ENCODE measurements around the gene GRID1.

GRID1 gene

DNA sequence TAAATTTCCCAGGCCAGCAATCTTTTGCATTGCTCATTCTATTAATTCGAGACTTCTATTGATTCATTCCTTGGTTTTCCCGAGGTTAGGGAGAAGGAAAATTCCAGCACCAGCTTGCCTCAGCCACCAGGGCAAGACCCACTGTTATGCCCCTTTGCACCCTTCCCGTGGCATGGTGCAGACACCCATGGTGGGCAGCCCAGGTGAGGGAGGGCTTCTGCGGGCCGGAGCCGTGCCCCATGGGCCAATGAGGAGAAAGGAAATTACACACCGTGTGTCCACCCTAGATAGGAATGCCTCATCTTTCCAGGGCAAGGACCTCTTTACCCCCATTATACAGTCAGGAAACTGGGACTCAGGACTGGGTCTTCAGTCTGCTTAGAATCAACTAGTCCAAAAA, 4.5 kb upstream of the GRID1 start:
- FAIRE-seq = no peak
- DNase-seq (ENCODE audit: insufficient read length, low spot score) = no peak

DNA sequence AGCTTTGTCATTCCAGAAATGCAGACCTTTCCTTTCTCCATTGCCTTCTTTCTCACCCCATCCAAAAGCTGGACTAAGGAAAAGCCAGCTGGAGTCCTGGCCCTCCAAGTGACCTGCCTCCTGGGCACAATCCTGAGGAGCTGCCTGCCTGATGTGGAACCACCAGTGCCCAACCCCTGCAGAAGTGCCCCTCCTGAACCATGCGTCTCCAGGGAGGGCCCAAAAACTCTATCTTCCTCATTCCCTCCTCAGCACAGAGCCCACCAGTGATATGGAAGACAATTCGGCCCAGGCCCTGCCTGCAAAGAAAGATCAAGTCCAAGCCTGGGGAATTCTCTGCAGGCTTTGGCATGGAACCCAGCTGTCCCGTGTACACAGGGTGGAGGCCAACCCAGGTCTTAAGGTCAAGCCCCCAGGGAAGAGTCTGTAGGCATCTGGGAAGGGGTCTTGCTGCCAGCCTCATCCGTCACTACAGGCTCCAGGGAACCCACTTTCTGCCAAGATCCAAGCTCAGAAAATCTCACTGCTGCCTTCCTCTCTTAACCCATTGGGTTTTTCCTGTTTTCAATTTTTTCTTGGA, 3.5 kb upstream of the GRID1 start:
- FAIRE-seq (no peak), DNase-seq (ENCODE audit: insufficient read length, low spot score) (no peak)

DNA sequence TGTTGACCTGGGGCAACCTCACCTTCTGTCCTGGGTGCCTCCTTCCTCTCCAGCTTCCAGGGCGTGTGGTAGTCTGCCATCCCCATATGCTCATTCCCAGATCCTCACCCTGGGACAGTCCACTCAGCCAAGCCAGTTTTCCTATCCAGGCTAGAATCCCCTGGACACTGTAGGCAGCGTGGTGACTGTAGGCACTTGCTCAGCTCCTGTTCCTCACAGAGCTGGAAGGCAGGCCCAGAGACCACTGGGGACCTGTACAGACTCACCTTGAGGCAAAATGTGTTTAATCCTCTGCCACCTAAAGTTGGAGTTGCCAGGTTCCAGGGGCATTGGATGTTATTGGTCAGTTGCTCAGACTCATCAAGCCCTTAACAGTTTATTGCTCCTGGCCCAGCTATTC, 2.4 kb upstream of the GRID1 start:
- DNase-seq (ENCODE audit: insufficient read length, low spot score) (no peak), FAIRE-seq (no peak)

DNA sequence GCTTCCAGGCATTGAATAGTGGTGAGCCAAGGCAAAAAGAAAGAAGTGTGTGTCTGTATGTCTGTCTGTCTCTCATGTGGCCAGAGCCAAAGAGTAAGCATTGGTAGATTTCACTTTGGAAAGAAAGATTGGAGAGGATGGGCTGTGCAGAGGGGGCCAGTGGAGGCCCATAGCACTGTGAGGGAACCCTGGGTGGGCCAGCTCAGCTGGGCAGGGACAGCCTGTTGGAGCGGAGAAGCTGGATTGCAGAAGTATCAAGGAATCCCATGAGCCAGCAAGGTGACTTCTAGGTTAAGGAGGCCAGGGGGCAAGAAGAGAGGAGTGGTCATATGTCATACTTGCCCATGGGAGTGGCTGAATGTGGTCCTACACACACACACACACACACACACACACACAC, 1.5 kb upstream of the GRID1 start:
- DNase-seq (ENCODE audit: insufficient read length, low spot score) = no peak
- no peak for FAIRE-seq

DNA sequence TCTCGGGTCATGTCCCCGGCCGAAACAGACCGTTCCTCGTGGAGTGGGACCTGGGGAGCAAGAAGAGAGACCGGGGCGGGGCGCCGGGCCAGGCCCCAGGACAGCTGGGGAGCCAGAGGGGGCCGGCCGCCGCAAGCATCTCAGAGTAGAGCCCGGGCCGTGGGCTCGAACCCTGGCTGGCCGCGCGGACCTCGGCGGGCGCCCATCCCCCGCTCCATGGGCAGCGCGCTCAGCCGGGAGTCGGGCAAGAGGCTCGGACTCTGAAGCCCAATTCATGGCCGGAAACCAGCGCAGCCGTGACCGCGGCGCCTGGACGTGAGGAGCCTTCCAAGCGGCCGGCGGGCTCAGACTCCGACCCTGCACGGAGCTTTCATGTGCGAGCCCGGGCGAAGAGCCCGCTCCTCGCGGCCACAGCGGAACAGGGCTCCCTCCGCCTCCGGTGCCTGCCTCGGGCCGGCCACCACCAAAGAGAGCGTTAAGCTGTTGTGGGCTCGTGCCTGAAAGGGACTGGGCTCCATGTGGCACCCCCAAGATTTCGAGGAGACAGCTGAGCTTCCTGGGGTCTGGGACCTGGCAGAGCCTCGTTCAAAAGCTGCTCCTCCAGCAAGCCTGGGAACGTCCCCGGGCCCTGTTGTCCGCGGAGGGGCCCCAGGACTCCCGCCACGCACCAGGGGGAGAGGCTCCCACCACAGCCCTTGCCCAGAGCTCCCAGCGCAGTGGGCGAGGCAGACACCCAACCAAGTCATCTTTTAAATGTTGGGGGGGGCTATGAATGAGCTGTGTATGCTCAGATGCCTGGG, 757 bp upstream of the GRID1 start:
- DNase-seq (ENCODE audit: insufficient read length, low spot score) (no peak), FAIRE-seq (no peak)

DNA sequence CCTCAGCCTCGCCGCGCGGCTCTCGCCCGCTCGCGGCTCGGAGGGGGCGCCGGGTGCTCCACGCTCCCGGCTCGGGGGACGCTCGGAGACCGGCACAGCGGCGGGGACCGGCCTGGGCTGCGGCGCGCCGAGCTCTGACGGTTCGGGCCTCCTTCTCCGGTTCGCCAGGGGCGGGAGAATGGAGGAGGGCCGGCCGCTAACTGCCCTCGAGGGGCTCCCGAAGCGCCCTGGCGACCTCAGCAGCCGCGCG, 232 bp upstream of the GRID1 start:
- DNase-seq (ENCODE audit: insufficient read length, low spot score) (no peak), FAIRE-seq (no peak)

DNA sequence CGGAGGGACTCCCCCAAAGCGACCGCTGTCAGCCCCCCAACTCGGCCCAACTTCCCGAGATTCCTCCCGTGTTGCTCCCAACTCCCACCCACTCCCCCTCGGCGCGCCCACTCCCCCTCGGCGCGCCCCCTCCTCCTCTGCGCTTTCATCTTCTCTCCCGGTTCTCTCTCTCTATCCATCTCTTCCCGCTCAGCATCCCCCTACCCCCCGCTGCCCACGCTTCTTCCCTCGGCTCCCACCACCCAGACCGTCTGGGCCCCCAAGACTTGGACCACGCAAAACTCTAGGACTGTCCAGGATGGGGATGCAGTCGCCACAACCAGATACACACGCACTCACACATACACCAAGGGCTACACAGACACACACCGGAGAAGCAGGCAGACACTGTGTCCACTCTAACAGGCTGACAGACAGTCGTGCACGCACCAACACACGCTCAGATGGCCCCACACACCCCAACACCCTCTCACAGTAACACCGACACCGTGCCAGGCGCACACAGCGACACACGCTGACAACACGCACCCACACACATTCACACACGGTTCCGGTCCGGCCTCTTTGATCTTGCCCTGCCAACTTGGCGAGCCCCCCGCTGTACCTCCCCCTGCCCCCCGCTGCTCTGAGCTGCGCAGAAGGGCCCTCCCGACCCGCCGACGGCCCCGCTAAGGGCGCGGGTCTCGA, 1.1 kb downstream of the GRID1 start:
- no peak for DNase-seq (ENCODE audit: insufficient read length, low spot score)
- peak; percentile 64 for FAIRE-seq

DNA sequence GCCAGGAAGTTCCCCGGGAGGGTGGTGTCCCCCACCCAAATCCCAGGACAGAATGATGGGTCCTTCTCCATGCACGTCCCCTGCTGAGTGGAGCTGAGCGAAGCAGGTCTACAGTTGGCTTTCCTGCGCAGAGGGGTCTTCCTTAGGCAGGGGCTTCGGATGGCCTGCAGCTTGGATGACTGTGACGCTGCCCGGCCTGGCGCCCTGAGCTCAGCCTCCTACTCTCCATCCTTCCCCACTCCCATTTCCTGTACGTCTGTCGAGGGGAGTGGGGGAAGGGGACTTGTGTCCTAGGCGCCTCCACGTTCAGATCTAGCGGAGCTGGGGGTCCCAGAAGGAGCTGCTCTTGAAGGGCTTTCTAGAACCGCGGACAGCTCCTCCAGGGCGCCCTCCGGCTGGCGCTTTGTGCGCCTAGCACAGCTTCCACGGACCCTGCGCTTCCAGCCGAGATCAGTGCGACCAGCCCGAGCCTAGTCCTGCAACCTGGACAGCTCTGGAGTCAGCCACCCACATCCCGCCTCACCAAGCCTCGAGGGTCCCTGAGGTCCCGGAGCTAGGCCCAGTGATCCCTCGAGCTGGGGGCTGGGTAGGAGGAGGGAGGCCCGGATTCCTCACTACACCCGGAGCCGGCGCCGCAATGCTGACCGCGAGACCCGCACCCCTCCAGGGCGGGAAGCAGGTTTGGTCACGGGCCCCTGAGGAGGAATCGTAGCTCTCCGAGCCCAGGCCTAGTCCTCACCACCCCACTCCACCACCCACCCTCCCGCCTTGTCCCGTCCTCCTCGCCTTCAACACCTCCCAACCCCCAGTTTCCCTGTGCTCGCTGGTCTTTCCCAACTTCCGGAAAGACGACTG, 1.9 kb downstream of the GRID1 start:
- no peak for DNase-seq (ENCODE audit: insufficient read length, low spot score)
- no peak for FAIRE-seq

DNA sequence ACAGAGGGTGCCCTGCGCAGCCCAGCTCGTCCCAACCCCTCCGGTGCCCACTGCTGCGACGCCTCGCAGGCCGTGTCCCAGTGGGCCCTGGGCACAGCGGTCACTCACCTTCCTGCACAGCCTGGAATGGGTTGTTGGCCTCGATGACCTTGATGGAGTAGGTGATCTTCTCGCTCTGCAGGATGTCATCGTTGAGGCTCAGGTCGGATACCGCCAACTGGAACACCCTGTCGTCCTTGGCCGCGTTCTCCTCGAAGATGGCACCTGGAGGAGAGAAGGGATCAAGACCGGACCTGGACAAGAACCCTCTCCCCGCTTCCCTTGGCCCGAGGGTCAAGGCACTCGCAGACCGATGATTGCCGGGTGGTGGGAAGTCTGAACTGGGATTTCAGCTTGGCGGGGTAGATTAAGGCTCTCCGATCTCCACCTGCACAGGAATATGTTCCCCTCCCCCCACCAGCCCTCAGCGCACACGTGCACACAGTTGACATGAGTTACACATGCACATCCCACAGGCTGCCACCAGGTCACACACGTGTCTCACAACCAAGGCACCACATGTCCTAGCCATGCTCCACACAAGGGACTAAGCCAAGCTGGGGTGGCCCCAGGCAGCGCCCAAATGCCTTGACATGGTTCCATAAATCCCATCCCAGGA, 2.6 kb downstream of the GRID1 start:
- DNase-seq (ENCODE audit: insufficient read length, low spot score) (no peak), FAIRE-seq (no peak)

DNA sequence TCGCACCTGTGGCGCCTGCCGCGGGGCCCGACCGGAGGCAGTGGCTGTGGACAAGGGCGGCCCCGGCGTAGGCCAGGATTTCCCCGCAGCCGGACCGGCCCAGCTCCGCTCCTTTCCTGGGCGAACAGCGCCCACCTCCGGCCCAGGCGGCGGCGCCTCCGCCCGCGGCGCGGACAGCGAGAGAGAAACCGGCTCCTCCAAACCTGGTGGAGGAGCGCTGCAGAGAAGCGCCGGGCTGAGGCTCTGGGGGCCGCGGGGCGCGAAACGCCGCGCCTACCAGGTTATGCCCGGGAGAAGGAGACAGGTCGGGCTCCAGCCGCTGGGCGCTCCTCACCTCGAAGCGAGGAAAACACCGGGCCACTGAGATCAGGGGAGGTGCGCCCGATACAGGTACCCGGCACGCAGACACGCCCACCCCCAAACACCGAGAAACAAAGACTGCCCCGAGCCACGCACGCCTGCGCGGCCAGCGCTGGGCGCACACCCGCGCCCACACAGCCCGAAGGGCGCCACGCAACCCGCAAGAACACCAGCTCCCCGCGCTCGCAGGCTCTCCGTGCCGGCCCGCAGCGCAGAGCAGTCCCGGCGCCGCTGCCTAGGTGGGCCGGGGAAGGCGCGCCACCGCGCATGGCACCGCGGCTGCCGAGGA, 3.3 kb downstream of the GRID1 start:
- FAIRE-seq (no peak), DNase-seq (ENCODE audit: insufficient read length, low spot score) (no peak)

DNA sequence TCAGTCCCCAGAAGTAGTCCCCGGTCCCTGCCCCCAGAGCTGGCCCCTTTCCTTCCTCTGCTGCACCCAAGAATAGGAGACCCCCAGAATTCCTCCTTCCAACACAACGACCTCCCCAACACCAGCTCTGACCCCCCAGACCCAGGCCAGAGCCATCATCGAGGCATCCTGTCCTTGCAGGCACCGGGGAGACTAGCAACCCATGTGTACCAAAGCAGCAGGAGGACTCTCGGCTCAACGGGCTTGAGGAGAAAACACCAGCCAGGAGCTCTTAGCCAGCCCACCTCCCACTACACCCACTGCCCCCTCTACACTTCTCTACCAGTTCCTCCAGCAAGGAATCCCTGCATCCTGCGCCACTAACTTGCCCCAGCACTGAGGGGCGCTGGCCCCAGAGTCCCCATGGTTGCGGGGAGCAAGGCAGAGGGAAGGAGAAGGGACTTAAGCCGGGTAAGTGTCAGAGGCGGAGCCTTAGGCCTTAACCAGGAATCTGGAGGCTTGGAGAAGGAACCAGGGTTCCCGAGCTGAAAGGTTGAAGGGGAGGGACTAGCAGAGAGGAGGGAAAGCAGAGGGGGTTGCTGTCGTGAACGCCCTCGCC, 3.9 kb downstream of the GRID1 start:
- no peak for DNase-seq (ENCODE audit: insufficient read length, low spot score)
- FAIRE-seq = no peak

DNA sequence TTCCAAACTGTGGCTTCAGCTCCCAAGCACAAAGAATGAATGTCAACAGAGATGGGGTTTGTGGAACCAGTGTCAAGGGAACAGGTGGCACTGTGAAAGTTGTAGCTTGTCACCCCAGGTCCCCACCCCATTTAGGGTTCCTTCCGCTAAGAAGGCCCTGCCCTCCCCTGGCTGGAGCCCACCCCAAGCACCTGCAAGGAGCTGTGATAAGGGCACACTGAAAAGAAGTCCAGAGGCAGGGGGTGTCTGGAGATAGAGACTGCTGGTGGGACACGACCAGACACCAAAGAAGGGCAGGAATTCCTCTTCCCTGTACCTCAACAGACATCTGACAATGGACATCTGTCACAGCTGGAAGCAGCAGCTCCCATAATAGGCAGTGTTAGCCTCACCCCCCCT, 4.5 kb downstream of the GRID1 start:
- FAIRE-seq = no peak
- no peak for DNase-seq (ENCODE audit: insufficient read length, low spot score)

DNA sequence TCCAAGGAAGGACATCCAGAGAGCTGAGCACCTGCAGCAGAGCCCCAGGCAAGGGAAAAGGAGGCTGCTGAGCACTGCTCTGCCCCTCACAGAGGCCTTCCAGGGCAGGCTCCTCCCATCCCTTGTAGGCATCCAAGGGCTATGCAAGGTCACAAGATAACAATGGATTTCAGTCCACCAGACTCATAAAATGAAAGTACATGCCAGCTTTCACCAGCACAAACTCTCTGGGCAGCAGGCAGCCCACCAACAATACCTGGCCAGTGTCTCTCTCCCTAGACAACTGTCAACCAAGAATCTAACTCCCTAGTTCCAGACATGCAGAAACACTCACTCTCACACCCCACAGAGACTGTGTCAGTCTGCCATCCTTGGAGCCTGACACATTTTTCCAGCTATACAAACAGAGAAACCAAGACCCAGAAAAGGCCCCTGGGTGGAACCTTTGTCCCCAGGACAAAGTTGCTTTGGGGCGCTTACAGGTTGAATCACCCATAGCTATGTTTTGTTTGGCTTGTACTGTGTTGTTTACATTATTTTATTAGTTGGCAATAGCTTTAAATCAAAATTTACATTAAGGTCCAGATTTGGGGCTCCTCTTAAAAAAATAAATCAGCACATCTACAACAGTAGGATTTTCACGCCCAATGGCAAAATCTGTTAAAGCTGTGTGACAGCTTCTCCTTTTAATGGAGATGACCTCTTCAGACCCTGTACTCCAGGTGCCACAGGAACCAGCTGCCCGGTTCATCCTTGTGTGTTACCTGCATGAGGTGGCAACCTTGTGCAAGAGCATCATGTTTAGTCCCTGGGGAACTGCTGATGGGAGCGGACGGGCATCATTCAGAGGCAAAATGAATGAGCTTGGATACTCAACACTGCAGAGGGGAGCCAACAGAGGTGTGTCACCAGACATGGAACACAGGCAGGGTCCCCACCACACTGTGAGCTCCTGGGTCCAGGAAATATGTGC, 5.2 kb downstream of the GRID1 start:
- DNase-seq (ENCODE audit: insufficient read length, low spot score) (no peak), FAIRE-seq (no peak)

DNA sequence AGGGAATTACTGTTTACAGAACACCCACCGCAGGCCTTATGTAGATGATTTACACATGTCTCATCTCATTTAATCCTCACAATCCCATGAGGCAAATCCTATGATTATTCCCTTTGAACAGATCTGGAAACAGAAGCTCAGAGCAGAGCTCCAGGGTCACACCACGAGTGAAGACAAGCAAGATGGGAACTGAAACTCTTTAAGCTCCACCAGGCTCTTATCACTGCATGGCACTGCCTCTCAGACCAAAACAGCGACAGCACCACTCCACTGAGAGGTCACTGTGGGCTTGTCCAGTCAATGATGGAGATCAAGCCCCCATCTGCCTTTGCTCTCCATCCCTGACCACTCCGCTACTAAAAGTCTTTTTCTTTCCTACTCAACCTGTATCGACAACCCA, 5.9 kb downstream of the GRID1 start:
- FAIRE-seq = no peak
- DNase-seq (ENCODE audit: insufficient read length, low spot score) = no peak

DNA sequence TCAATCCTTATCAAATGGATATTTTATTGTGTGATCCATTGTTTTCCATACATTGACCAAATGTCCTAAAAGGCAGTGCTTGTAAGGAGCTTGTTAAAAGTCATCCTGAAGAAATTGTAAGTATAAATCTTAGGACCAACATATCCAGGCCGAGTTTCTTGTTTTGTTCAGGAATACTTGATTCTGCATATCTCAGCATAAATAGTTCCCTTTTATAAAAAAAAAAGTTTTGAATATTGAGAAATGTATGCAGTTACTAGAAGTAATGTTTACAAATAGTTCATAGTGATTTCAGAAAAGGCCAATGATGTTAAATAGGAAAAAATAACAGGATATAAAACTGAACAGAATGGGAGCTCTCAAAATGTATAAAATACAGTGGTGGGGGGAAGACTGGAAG, 6.6 kb downstream of the GRID1 start:
- DNase-seq (ENCODE audit: insufficient read length, low spot score) (no peak), FAIRE-seq (no peak)

DNA sequence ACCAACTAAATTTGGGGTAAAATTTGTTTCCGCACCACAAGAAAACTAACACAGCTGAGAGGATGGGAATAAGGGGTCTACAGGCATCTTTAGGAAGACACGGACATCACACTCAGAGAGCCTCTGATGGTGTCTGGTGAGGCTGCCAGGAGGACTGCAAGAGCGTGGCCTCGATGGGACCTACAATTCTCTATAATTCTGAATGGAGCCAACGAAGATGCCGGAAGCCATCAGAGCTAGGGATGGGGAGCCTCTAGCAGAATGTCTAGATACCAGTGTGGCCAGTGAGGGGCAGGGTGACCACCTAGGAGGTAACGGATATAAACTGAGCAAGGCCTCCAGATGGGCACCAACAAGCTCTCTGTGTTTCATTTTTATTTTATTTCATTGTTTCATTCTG, 7.5 kb downstream of the GRID1 start:
- no peak for DNase-seq (ENCODE audit: insufficient read length, low spot score)
- FAIRE-seq = no peak

DNA sequence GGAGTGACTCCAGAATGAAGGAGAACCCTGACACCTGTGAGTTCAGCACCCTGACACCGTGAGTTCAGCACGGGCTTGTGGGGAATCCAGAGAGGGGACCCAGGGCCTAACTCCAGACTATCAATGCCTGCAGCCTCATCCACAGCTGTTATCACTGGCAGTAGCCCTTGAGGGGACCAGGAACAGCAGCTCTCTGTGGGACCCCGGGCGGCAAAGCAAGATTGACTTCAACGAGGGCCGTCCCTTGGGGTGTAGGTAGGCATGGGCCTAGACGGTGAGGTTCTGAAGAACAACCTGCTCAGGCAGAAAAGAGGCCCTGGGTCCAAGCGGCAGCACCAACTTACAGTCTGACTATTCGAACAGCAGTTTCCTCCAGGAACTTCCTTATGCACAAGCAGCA, 8.9 kb downstream of the GRID1 start:
- FAIRE-seq (no peak), DNase-seq (ENCODE audit: insufficient read length, low spot score) (no peak)

DNA sequence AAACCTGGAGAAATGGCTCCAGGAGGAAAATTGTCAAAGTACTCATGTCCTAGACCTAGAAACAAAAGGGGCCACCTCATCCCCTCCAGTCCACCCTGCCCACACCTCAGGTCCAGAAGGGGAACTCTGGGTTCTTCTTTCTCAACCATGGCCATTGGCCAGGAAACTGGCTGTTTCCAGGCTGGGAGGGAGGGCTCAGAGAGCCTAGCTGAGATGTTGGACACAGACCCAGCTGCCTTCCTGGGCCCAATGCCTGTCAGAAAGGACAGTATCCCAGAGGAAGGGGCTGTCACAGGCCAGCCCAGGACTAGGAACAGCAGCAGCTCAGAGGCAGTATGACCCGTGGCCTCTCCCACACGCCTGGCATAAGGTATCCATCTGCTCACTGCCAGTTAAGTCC, 9.6 kb downstream of the GRID1 start:
- DNase-seq (ENCODE audit: insufficient read length, low spot score) (no peak), FAIRE-seq (no peak)

DNA sequence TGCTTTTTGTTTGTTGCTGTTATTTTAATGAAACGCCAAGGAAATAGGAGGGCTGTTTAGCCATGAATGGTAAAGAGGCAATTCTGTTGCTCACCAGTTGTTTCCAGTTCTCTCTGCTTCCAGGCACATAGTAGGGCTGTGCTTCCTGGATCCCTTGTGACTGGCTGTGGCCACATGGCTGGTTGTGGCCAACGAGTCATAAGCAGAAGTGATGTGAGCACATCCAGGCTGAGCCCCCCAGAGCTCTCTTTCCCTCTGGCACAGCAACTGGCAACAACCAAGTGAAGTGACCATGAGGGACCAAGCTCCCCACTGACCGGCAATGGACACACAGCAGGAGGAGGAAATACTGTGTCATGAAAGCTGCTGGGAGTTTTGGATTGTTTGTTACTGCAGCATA, 10.3 kb downstream of the GRID1 start:
- FAIRE-seq (no peak), DNase-seq (ENCODE audit: insufficient read length, low spot score) (no peak)

Measured in HTR-8/SVneo (cell line).